Liver (tissue), 9 donors: Measurements from ENCODE around the gene GINS2. TPM values are rescaled to one million over a fixed set of nuclear protein-coding genes. Genes with fewer than 3 reads are reported as not detected.

Experiments used
- DNase-seq: peaks from one replicate; pipeline ENCODE4 v3.0.0-alpha.2; 2017; ENCODE audit warnings: low spot score
- H3K27ac ChIP-seq, 2 donors: one replicate each; pipeline ENCODE4 v1.7.0; 2013; ENCODE audit warnings: inconsistent platforms in 2 of 2, low read length in 2 of 2, control low read depth in 1 of 2, low read depth in 1 of 2, mild to moderate bottlenecking in 1 of 2
- H3K27me3 ChIP-seq, 4 donors: one replicate each; pipeline versions ENCODE4 v1.6.1 to v1.7.0; 2013; ENCODE audit warnings: low read length in 3 of 4, inconsistent platforms in 1 of 4, mild to moderate bottlenecking in 1 of 4, moderate library complexity in 1 of 4; ENCODE audit not compliant: control insufficient read depth in 4 of 4, insufficient read depth in 4 of 4
- H3K36me3 ChIP-seq, 4 donors: one replicate each; pipeline versions ENCODE4 v1.6.1 to v1.7.0; 2013; ENCODE audit warnings: low read length in 3 of 4, mild to moderate bottlenecking in 3 of 4, low read depth in 1 of 4, moderate library complexity in 1 of 4; ENCODE audit not compliant: control insufficient read depth in 4 of 4, insufficient read depth in 3 of 4
- H3K4me1 ChIP-seq, 4 donors: one replicate each; pipeline versions ENCODE4 v1.6.1 to v1.7.0; 2013; ENCODE audit warnings: low read length in 3 of 4, mild to moderate bottlenecking in 3 of 4, moderate library complexity in 1 of 4; ENCODE audit not compliant: control insufficient read depth in 4 of 4, insufficient read depth in 4 of 4
- H3K4me3 ChIP-seq, 3 donors: one replicate each; pipeline versions ENCODE4 v1.6.1 to v1.7.0; 2013; ENCODE audit warnings: low read length in 3 of 3, control low read depth in 1 of 3, low read depth in 1 of 3, mild to moderate bottlenecking in 1 of 3
- H3K9ac ChIP-seq, 2 donors: one replicate each; pipeline ENCODE4 v1.7.0; 2013; ENCODE audit warnings: low read length in 2 of 2, mild to moderate bottlenecking in 2 of 2, moderate library complexity in 2 of 2, control low read depth in 1 of 2, low read depth in 1 of 2
- H3K9me3 ChIP-seq, 4 donors: one replicate each; pipeline versions ENCODE4 v1.6.1 to v1.7.0; 2013; ENCODE audit warnings: low read length in 3 of 4; ENCODE audit not compliant: control insufficient read depth in 4 of 4
- EGR1 ChIP-seq, 2 donors: IDR thresholded peaks; 2 replicates each; pipeline ENCODE4 v1.6.1; 2016 to 2018; ENCODE audit warnings: antibody characterized with exemption in 2 of 2, low read depth in 2 of 2
- FOXA2 ChIP-seq: IDR thresholded peaks from 2 replicates; pipeline ENCODE4 v1.6.1; 2016; ENCODE audit warnings: antibody characterized with exemption
- HNF4A ChIP-seq, 2 donors: conservative IDR thresholded peaks; 2 replicates each; pipeline ENCODE4 v1.6.1; 2016; ENCODE audit warnings: antibody characterized with exemption in 2 of 2, mild to moderate bottlenecking in 2 of 2
- HNF4G ChIP-seq: IDR thresholded peaks from 2 replicates; pipeline ENCODE4 v1.6.1; 2016; ENCODE audit warnings: antibody characterized with exemption
- JUND ChIP-seq, 2 donors: IDR thresholded peaks; 2 replicates each; pipeline ENCODE4 v1.6.1; 2016; ENCODE audit warnings: antibody characterized with exemption in 2 of 2
- SP1 ChIP-seq: IDR thresholded peaks from 2 replicates; pipeline ENCODE4 v1.6.1; 2018; ENCODE audit warnings: antibody characterized with exemption, mild to moderate bottlenecking
- TAF1 ChIP-seq: conservative IDR thresholded peaks from 2 replicates; pipeline ENCODE4 v1.6.1; 2016; ENCODE audit warnings: antibody characterized with exemption, mild to moderate bottlenecking
- YY1 ChIP-seq: IDR thresholded peaks from 2 replicates; pipeline ENCODE4 v1.6.1; 2016; ENCODE audit warnings: antibody characterized with exemption, mild to moderate bottlenecking
- WGBS: extraction: QIAGEN DNeasy Blood & Tissue Kit; methylation state at CpG from one replicate; pipeline ENCODE4 v1.1.7; 2013; 5-methylcytosine and 5-hydroxymethylcytosine counted together
- polyA plus RNA-seq, 2 donors: library from polyadenylated mRNA; stranded (reverse) in 1 of 2; unstranded in 1 of 2; fragments of 200-250 nt in 1 of 2; fragments of >200 nt in 1 of 2; fragmentation: Nextera tagmentation in 1 of 2; extraction: Ambion mirVana in 1 of 2; gene quantifications; one replicate each; pipeline versions ENCODE4 v1.2.1 to v1.2.3, GENCODE V29; 2013 to 2015
- total RNA-seq, 2 donors: library from RNA; depleted of rRNA; stranded (reverse); fragments of >200 nt; gene quantifications; one replicate each; pipeline ENCODE4 v1.2.3, GENCODE V29; 2014
- TF ChIP-seq, protein P1 (sequence below): fragments of 150-350 bp; IDR thresholded peaks from 2 replicates; pipeline ENCODE4 v1.5.1; 2017; ENCODE audit warnings: improper control_type of control experiment, low read depth, low read length; ENCODE audit not compliant: missing input control
- TF ChIP-seq, protein P2 (sequence below): IDR thresholded peaks from 2 replicates; pipeline ENCODE4 v1.6.1; 2016; ENCODE audit warnings: antibody characterized with exemption
- TF ChIP-seq, protein P3 (sequence below): IDR thresholded peaks from 2 replicates; pipeline ENCODE4 v1.6.1; 2016; ENCODE audit warnings: antibody characterized with exemption
- TF ChIP-seq, protein P4 (sequence below): IDR thresholded peaks from 2 replicates; pipeline ENCODE4 v1.6.1; 2016; ENCODE audit warnings: antibody characterized with exemption
- TF ChIP-seq, protein P5 (sequence below): IDR thresholded peaks from 2 replicates; pipeline ENCODE4 v1.6.1; 2016; ENCODE audit warnings: antibody characterized with exemption, mild to moderate bottlenecking
- donor health status: healthy.
- donor health status: healthy.
- donor health status: healthy.
- donor health status: healthy.
- donor health status: healthy.

The GINS2 gene
- total and polyA plus RNA-seq, 4 donors: 0.17 to 9.3 (median 0.86) TPM

DNA sequence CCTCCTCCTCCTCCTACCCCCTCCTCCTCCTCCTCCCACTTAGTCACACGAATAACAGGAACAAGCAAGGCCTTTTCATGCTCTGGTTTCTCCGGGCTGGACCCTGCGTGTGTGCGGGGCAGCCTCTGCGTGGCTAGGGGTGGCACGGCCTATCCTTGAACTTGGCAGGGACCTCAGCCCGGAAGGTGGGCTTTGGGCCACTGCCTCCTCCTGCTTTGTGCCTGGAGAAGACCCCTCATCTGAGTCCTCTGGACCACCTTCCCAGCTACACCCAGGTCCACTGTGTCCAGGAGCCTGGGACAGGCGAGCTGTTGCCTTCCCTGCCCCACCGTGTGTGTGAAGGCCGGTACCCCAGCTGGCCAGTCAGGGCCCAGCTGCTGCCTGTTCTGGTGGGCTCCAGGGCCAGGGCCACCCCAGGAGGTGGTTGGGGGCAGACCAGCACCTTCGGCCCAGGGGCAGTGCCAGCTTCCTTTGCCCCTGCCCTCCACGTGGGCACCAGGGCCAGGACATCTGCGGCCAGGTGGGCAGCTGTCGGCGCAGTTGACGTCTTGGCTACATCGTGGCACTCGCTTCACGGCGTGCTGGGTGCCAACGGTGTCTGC is 35.4 kb downstream of the GINS2 start:
- Histone ChIP-seq H3K9ac (no peak overlapping the region), H3K4me1 (peaks cover 3 to 30% (median 26%) of the 10 kb centered on the region in 4 donors), H3K36me3 (peaks cover 14 to 49% (median 24%) of the 10 kb centered on the region in 4 donors), H3K27me3 (no peaks in the 10 kb centered on the region), H3K4me3 (no peak overlapping the region), H3K9me3 (no peaks in the 10 kb centered on the region), H3K27ac (no peak overlapping the region)
- WGBS: 93% methylated on average over 21 of the region's 21 CpGs
- TF ChIP-seq HNF4A (conservative IDR thresholded peaks at IDR 0.05) (no peak), HNF4G (no peak), FOXA2 (no peak), TAF1 (no peak), SP1 (no peak), EGR1 (IDR thresholded peaks at IDR 0.05; ENCODE audit: low read depth in 2 of 2) (no peak)
- TF ChIP-seq, protein P1, sequence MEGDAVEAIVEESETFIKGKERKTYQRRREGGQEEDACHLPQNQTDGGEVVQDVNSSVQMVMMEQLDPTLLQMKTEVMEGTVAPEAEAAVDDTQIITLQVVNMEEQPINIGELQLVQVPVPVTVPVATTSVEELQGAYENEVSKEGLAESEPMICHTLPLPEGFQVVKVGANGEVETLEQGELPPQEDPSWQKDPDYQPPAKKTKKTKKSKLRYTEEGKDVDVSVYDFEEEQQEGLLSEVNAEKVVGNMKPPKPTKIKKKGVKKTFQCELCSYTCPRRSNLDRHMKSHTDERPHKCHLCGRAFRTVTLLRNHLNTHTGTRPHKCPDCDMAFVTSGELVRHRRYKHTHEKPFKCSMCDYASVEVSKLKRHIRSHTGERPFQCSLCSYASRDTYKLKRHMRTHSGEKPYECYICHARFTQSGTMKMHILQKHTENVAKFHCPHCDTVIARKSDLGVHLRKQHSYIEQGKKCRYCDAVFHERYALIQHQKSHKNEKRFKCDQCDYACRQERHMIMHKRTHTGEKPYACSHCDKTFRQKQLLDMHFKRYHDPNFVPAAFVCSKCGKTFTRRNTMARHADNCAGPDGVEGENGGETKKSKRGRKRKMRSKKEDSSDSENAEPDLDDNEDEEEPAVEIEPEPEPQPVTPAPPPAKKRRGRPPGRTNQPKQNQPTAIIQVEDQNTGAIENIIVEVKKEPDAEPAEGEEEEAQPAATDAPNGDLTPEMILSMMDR: no peak
- DNase-seq: no peak

DNA sequence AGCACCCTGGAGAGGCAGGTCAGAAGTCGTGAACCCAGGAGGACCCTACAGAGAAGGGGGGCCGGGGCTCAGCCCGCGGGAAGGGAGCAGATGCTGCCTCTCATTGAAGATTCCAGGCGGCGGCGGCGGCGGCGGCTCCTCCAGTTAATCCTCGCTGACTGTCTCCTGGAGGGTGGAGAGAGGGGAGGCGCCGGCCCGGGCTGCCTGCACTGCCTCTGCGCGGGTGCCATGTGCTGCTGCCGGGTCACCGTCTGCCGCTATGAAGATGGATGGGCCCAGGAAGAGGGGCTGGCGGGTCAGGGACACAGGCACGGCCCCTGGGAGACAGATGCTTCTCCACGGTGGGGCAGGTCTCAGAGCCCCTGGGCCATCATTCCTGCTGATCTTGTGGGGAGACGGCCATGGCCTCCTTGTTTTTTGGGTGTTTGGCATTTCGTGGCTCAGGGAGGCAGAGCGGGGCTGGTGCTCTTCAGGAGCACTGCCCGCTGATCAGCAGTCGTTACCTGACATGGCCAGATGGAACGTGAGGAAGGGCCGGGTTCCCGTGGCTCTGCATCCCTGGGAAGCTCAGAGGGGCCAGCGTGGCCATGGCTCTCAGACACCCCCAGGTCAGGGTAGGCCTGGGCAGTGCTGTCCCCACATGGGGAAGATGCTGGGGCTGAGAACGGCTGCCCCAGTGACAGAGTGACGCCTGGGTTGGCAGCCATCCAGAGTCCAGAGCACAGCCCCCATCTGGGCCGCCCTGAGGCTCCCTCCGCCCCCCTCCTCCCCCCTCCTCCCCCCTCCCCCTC is 36.1 kb downstream of the GINS2 start:
- 75% methylated on average over 33 of the region's 35 CpGs for WGBS
- H3K27ac ChIP-seq: no peak overlapping the region
- H3K9me3 ChIP-seq: no peaks in the 10 kb centered on the region
- H3K9ac ChIP-seq: no peak overlapping the region
- peaks cover 14 to 41% (median 17%) of the 10 kb centered on the region in 4 donors for H3K36me3 ChIP-seq
- no peak overlapping the region for H3K4me3 ChIP-seq
- H3K4me1 ChIP-seq: peaks cover 3 to 30% (median 26%) of the 10 kb centered on the region in 4 donors
- TF ChIP-seq FOXA2 (no peak), HNF4A (conservative IDR thresholded peaks at IDR 0.05) (no peak), YY1 (no peak)
- DNase-seq: peak; percentile 53
- no peaks in the 10 kb centered on the region for H3K27me3 ChIP-seq

DNA sequence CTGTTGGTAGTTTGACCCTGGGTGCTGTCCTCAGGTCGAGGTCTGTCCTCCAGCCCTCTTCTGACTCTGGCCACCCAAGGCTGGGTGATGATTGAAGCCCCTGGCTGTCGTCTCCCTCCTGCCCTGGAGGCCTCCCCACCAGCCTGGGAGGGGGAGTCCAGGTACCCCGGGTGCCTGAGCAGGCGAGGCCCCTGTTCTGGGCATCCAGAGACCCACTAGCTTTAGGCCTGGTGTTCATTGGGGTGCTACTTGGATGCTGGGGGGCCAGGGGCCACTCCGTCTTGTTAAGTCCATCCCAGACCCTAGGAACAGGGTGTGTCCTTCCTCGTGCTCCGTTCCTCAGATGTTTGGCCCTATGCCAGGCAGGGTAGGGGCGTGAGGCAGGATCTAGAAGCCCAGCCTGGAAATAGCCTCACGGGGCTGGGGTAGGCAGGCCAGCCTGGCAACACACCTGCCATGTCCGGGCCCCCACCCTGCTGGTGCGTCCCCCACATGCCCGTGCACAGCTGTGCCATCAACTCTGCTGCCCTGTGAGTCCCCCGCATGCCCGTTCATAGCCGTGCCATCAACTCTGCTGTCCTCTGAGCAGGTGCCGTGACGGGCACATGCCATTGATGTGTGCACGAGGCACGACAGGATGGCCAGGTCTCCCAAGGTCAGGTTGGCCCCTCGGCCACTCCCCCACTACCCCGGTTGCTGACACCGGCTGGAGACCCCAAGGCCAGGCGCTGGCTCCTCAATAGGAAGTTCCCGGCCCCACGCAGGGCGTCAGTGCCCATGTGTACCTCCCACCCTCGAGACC is 36.9 kb downstream of the GINS2 start:
- 77% methylated on average over 27 of the region's 27 CpGs for WGBS
- Histone ChIP-seq H3K4me3 (no peak overlapping the region), H3K9me3 (no peaks in the 10 kb centered on the region), H3K27me3 (no peaks in the 10 kb centered on the region), H3K9ac (no peak overlapping the region), H3K27ac (peak overlapping the region; percentile 44 to 55), H3K4me1 (peaks cover 3 to 30% (median 26%) of the 10 kb centered on the region in 4 donors), H3K36me3 (peaks cover 11 to 33% (median 12%) of the 10 kb centered on the region in 4 donors)
- no peak for DNase-seq
- TF ChIP-seq, protein P2, sequence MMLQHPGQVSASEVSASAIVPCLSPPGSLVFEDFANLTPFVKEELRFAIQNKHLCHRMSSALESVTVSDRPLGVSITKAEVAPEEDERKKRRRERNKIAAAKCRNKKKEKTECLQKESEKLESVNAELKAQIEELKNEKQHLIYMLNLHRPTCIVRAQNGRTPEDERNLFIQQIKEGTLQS: no peak
- TF ChIP-seq HNF4A (conservative IDR thresholded peaks at IDR 0.05) (peak in 1 of 2 donors; percentile 62), YY1 (no peak), JUND (IDR thresholded peaks at IDR 0.05) (no peak)
- TF ChIP-seq, protein P3, sequence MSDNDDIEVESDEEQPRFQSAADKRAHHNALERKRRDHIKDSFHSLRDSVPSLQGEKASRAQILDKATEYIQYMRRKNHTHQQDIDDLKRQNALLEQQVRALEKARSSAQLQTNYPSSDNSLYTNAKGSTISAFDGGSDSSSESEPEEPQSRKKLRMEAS: no peak
- TF ChIP-seq, protein P4, sequence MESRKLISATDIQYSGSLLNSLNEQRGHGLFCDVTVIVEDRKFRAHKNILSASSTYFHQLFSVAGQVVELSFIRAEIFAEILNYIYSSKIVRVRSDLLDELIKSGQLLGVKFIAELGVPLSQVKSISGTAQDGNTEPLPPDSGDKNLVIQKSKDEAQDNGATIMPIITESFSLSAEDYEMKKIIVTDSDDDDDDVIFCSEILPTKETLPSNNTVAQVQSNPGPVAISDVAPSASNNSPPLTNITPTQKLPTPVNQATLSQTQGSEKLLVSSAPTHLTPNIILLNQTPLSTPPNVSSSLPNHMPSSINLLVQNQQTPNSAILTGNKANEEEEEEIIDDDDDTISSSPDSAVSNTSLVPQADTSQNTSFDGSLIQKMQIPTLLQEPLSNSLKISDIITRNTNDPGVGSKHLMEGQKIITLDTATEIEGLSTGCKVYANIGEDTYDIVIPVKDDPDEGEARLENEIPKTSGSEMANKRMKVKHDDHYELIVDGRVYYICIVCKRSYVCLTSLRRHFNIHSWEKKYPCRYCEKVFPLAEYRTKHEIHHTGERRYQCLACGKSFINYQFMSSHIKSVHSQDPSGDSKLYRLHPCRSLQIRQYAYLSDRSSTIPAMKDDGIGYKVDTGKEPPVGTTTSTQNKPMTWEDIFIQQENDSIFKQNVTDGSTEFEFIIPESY: no peak
- TF ChIP-seq, protein P5, sequence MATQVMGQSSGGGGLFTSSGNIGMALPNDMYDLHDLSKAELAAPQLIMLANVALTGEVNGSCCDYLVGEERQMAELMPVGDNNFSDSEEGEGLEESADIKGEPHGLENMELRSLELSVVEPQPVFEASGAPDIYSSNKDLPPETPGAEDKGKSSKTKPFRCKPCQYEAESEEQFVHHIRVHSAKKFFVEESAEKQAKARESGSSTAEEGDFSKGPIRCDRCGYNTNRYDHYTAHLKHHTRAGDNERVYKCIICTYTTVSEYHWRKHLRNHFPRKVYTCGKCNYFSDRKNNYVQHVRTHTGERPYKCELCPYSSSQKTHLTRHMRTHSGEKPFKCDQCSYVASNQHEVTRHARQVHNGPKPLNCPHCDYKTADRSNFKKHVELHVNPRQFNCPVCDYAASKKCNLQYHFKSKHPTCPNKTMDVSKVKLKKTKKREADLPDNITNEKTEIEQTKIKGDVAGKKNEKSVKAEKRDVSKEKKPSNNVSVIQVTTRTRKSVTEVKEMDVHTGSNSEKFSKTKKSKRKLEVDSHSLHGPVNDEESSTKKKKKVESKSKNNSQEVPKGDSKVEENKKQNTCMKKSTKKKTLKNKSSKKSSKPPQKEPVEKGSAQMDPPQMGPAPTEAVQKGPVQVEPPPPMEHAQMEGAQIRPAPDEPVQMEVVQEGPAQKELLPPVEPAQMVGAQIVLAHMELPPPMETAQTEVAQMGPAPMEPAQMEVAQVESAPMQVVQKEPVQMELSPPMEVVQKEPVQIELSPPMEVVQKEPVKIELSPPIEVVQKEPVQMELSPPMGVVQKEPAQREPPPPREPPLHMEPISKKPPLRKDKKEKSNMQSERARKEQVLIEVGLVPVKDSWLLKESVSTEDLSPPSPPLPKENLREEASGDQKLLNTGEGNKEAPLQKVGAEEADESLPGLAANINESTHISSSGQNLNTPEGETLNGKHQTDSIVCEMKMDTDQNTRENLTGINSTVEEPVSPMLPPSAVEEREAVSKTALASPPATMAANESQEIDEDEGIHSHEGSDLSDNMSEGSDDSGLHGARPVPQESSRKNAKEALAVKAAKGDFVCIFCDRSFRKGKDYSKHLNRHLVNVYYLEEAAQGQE: no peak
- TF ChIP-seq, protein P1: no peak
